Left lobe of liver (tissue), 2 donors: ENCODE data around the gene FOXD3. TPM values are rescaled to one million over a fixed set of nuclear protein-coding genes. Genes with fewer than 3 reads are reported as not detected.
A peak's percentile ranks its signal among the peaks of the same experiment; 100 is the strongest.

Experiments
- ATAC-seq: fragments of 200-7000 bp; cut with Tn5 transposase; one replicate; pipeline ENCODE4 v1.9.1; 2020; ENCODE audit warnings: mild to moderate bottlenecking, moderate library complexity
- DNase-seq: peaks from one replicate; pipeline ENCODE4 v3.0.0-alpha.2; 2020; ENCODE audit warnings: low spot score
- total RNA-seq: library from RNA; stranded (reverse); gene quantifications from one replicate; pipeline ENCODE4 v1.2.1, GENCODE V29; 2021
- donor health status: DM: no; HTN: no; CAD: no; lungs with moderate emphysema.
- donor health status: DM: no; HTN: yes; CAD: no.

The FOXD3 gene
- 0.15 TPM for total RNA-seq

GRCh38 chr1:63322114-63322943 is at the start of gene FOXD3:
TSS of gene FOXD3 (plus strand) at chr1:63322567. CDS start at chr1:63323059, 492 bp downstream.
- DNase-seq = peak; percentile 65
- ATAC-seq = peak; percentile 68

DNA sequence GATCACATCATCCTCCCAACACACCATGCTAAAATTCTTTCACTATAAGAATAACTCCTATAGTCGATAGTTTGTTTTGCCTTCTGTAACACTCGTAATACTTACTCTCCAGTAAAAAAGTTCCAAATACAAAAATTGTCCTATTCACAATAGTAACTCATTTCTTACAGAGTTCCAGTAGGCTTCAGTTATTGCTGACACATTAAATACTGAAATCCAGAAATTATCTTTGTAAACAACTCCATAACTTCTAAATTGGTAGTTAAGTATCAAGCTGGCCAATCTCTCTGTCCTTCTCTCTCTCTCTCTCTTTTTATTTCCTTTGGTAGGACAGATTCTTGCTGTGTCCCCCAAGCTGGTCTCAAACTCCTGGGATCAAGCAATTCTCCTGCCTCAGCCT is 49.6 kb upstream of the FOXD3 start:
- no peak for DNase-seq
- no peak for ATAC-seq

- ATAC-seq (no peak), DNase-seq (no peak)
Measured at GRCh38 chr1:63274371-63274770, 48.0 kb upstream of the FOXD3 start.

DNA sequence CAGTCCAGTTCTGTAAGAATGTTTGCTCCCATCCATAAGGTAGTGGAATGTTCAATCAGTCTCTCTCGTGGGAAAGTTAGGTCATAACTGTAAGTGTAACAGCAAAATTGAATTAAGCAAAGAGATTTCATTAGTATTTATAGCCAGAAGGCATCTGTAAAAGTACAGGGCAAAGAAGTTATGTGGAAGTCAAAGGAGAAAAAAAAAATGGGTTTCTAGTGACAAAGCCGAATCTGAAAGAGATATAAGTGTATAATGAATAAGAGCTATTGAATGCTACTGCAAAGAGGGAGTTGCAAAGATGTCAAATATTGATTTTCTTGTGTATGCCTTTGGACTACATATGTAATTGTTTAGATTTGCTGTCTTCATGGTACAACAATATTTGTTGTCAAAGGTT is 47.4 kb upstream of the FOXD3 start:
- DNase-seq (no peak), ATAC-seq (no peak)

GRCh38 chr1:63276624-63277023 is 45.7 kb upstream of the FOXD3 start:
- no peak for ATAC-seq
- DNase-seq = no peak

- ATAC-seq = peak; percentile 20
- no peak for DNase-seq
Measured at GRCh38 chr1:63277195-63278192, 44.9 kb upstream of the FOXD3 start.

DNA sequence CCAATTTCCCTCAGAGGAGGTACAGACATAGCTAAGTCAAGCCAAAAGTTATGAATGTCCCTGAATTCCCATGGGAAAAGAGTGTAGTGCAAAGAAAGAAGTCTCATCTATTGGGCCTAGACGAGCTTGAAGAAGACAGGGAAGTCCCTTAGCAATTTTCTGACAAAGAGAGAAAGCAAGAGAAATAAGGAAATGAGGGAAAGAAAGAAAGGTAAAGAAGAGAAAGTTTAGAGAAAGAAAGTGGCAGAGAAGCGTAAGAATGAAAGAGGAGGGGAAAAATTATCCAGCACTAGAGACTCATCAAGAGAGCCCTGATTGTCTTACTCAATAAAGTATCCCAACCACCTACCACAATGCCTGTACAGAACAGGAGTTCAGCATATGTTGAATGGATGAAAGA is 40.6 kb upstream of the FOXD3 start:
- ATAC-seq (no peak), DNase-seq (no peak)

DNA sequence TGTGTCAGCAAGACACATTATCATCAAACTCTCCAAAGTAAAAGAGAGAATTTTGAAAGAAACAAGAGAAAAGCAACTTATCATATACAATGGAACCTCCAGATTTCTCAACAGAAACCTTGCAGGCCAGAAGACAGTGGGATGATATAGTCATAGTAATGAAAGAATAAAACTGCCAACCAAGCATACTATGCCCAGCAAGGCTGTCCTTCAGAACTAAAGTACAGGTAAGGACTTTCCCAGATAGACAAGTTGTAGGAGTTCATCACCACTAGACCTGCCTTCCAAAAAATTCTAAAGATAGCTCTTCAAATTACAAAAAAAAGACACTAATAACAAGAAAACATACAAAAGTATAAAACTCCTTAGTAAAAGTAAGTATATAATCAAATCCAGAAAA is 33.2 kb upstream of the FOXD3 start:
- no peak for ATAC-seq
- DNase-seq = no peak

DNA sequence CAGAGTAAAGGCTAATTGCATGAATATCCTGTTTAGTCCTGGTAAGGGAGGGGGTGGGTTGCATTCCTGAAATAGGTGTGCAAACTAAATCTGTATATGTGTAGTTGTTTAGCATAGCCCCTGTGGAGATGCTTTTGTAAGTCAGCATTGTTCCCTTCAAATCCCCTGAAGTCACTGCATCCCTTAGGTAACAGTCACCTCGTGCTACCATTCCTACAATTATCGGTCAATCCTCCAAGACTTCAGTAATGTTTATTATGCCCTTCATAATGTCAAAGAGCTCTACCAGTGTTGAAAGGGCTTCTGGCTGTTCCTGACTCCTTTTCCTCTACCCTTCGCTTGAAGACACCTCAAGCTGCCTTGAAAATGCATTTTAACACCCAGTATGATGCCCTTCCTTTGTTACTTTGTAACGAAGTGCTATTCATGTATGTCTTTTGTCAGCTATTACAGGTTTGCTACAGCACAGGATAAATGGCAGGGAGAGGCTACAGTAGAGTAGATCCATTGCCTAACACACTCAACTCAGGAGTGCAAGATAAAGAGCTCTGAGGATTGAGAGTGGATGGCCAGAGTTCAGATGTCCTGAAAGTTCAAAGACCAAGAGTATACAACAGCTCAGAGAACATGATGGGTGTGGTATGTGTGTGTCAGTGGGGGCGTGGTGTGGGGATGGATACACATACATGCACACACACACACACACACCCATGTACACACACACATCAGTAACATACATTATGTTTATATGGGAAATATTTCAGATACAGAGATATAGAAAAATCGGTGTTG is 27.4 kb upstream of the FOXD3 start:
- ATAC-seq = no peak
- no peak for DNase-seq

- DNase-seq = no peak
Measured at GRCh38 chr1:63304410-63304809, 18.0 kb upstream of the FOXD3 start.

GRCh38 chr1:63305043-63305442 is 17.3 kb upstream of the FOXD3 start:
- ATAC-seq = no peak
- DNase-seq = no peak

More at GRCh38 chr1:63304410-63304809, 18.0 kb upstream of the FOXD3 start:
- no peak for ATAC-seq

GRCh38 chr1:63307196-63307794 is 15.1 kb upstream of the FOXD3 start:
- no peak for ATAC-seq
- DNase-seq = no peak

DNA sequence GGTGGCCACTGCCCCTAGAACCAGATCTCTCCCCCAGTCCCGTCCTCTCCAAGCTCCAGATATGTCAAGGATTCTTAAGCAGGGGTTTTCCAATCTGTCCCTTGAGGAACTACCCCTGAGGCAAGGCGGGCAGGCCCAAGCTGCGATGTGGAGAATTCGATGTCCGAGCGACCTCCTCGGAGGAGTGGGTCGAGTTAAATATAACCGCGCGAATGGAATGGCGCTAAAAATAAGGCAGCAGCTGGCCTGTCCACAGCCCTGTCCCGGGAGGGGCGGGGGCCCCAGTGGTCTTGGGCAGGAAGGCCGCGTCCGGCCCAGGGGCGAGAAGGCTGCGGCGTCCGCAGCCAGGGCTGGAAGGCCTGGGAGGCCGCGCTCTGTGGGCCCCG is 5.8 kb upstream of the FOXD3 start:
- no peak for ATAC-seq
- DNase-seq = no peak

GRCh38 chr1:63316984-63317816 is 5.2 kb upstream of the FOXD3 start:
- DNase-seq (peak; percentile 68), ATAC-seq (peak; percentile 95)

DNA sequence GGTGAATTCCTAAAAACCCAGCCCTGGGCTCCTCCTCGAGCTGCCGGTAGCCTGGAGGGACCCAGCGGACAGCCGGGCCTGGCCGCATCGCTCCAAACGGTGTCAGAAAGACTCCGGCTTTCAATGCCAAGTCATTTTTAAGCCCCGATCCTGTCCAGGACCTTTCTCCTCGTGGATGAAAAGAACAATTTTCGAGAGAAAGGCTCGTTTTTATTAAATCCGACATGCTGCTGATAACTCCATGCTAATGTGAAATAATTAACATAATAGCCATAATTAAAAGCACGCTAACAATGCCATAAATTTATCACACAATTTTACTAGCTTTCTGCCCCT is 4.6 kb upstream of the FOXD3 start:
- no peak for DNase-seq
- ATAC-seq = no peak

- ATAC-seq = no peak
Measured at GRCh38 chr1:63318201-63318979, 4.0 kb upstream of the FOXD3 start.

GRCh38 chr1:63319046-63320021 is 3.0 kb upstream of the FOXD3 start:
- no peak for DNase-seq
- ATAC-seq = no peak

More at GRCh38 chr1:63318201-63318979, 4.0 kb upstream of the FOXD3 start:
- no peak for DNase-seq
